HG03159 (cell line): ENCODE data around the gene CLCA4.

Source experiments
- ATAC-seq: cut with Tn5 transposase; IDR thresholded peaks from one replicate; pipeline ENCODE4 v1.9.1; 2021; ENCODE audit warnings: mild to moderate bottlenecking, moderate library complexity; ENCODE audit not compliant: unreplicated experiment

The CLCA4 gene

GRCh38 chr1:86546787-86547221, at the start of gene CLCA4:
CLCA4 (plus strand) TSS chr1:86547078; CDS start chr1:86547120, 42 bp downstream.
- ATAC-seq, result no peak

- ATAC-seq, result no peak
Measured at GRCh38 chr1:86498281-86498680, 48.6 kb upstream of the CLCA4 start.

GRCh38 chr1:86499987-86500593, 46.8 kb upstream of the CLCA4 start:
- ATAC-seq, result peak; percentile 51

- no peak for ATAC-seq
Measured at GRCh38 chr1:86500714-86501113, 46.2 kb upstream of the CLCA4 start.

GRCh38 chr1:86502125-86502646, 44.7 kb upstream of the CLCA4 start:
- ATAC-seq, result peak; percentile 79

- ATAC-seq, result peak; percentile 47
Measured at GRCh38 chr1:86502721-86503405, 44.0 kb upstream of the CLCA4 start.

- ATAC-seq, result no peak
Measured at GRCh38 chr1:86503406-86504136, 43.3 kb upstream of the CLCA4 start.

GRCh38 chr1:86504137-86504479, 42.8 kb upstream of the CLCA4 start:
- ATAC-seq, result no peak

GRCh38 chr1:86504895-86505563, 41.8 kb upstream of the CLCA4 start:
- no peak for ATAC-seq

- ATAC-seq, result no peak
Measured at GRCh38 chr1:86505564-86505902, 41.3 kb upstream of the CLCA4 start.

- ATAC-seq, result peak; percentile 77
Measured at GRCh38 chr1:86507935-86508582, 38.8 kb upstream of the CLCA4 start.

- no peak for ATAC-seq
Measured at GRCh38 chr1:86508583-86508969, 38.3 kb upstream of the CLCA4 start.

GRCh38 chr1:86515597-86515996, 31.3 kb upstream of the CLCA4 start:
- ATAC-seq, result no peak

GRCh38 chr1:86516335-86516734, 30.5 kb upstream of the CLCA4 start:
- ATAC-seq, result no peak

- ATAC-seq, result no peak
Measured at GRCh38 chr1:86517336-86517735, 29.5 kb upstream of the CLCA4 start.

GRCh38 chr1:86520789-86521521, 25.9 kb upstream of the CLCA4 start:
- ATAC-seq, result no peak

GRCh38 chr1:86521522-86521891, 25.4 kb upstream of the CLCA4 start:
- ATAC-seq, result no peak

- no peak for ATAC-seq
Measured at GRCh38 chr1:86522240-86522639, 24.6 kb upstream of the CLCA4 start.

- no peak for ATAC-seq
Measured at GRCh38 chr1:86523670-86524354, 23.1 kb upstream of the CLCA4 start.

GRCh38 chr1:86527306-86527705, 19.6 kb upstream of the CLCA4 start:
- ATAC-seq, result no peak
